GM18951 (cell line): Measurements from ENCODE around the gene PLCH1.

ENCODE experiments used
- POLR2A ChIP-seq: IDR thresholded peaks from 4 replicates; pipeline ENCODE4 v1.6.1; 2011; ENCODE audit warnings: mild to moderate bottlenecking; ENCODE audit not compliant: insufficient read length, insufficient read depth; ENCODE audit errors: extremely low read depth
- in situ Hi-C: fragments of 300-500 bp; cut with MboI; formaldehyde crosslinking; loops from one replicate; pipeline ENCODE4 v1.12.0; 2022; ENCODE audit warnings: low sequenced_read_pairs, mixed read lengths, inconsistent platforms; ENCODE audit not compliant: unreplicated experiment

PLCH1 gene

GRCh38 chr3:155372281-155372680 lies 372.6 kb downstream of the PLCH1 start:
- no peak for TF ChIP-seq POLR2A
- in situ Hi-C loops, result no loop called here

- no peak for TF ChIP-seq POLR2A
- in situ Hi-C loops, result no loop called here
Measured at GRCh38 chr3:155370764-155371503, 373.9 kb downstream of the PLCH1 start.

GRCh38 chr3:155370198-155370597 lies 374.7 kb downstream of the PLCH1 start:
- TF ChIP-seq POLR2A, result no peak
- in situ Hi-C loops, result no loop called here

- in situ Hi-C loops, result no loop called here
Measured at GRCh38 chr3:155369735-155370134, 375.1 kb downstream of the PLCH1 start.

GRCh38 chr3:155369244-155369643 lies 375.6 kb downstream of the PLCH1 start:
- TF ChIP-seq POLR2A, result no peak
- in situ Hi-C loops, result no loop called here

More at GRCh38 chr3:155369735-155370134, 375.1 kb downstream of the PLCH1 start:
- TF ChIP-seq POLR2A, result no peak

- TF ChIP-seq POLR2A, result no peak
- in situ Hi-C loops, result no loop called here
Measured at GRCh38 chr3:155368786-155369185, 376.1 kb downstream of the PLCH1 start.

GRCh38 chr3:155367506-155367905 lies 377.4 kb downstream of the PLCH1 start:
- in situ Hi-C loops, result no loop called here
- no peak for TF ChIP-seq POLR2A

- no peak for TF ChIP-seq POLR2A
- in situ Hi-C loops, result no loop called here
Measured at GRCh38 chr3:155365178-155365783, 379.6 kb downstream of the PLCH1 start.

- TF ChIP-seq POLR2A, result no peak
- in situ Hi-C loops, result no loop called here
Measured at GRCh38 chr3:155364492-155364891, 380.4 kb downstream of the PLCH1 start.

- in situ Hi-C loops, result no loop called here
- no peak for TF ChIP-seq POLR2A
Measured at GRCh38 chr3:155363690-155364070, 381.2 kb downstream of the PLCH1 start.

- TF ChIP-seq POLR2A, result no peak
- in situ Hi-C loops, result no loop called here
Measured at GRCh38 chr3:155362808-155363689, 381.8 kb downstream of the PLCH1 start.

- in situ Hi-C loops, result no loop called here
- no peak for TF ChIP-seq POLR2A
Measured at GRCh38 chr3:155360281-155360680, 384.6 kb downstream of the PLCH1 start.

- in situ Hi-C loops, result no loop called here
Measured at GRCh38 chr3:155356594-155357370, 388.1 kb downstream of the PLCH1 start.

More at GRCh38 chr3:155356594-155357370, 388.1 kb downstream of the PLCH1 start:
- TF ChIP-seq POLR2A, result no peak
